Activated CD8-positive, alpha-beta memory T cell treated with anti-CD3 and anti-CD28 coated beads, Interleukin-2, amount 10 ng/mL, durations not matched to agents 7 days and 5 days (primary cell): ENCODE measurements around the gene C1S. TPM values are rescaled to one million over a fixed set of nuclear protein-coding genes. Genes with fewer than 3 reads are reported as not detected.
"Not testable (repeated sequence)": the region's sequence is repeated elsewhere in the genome, so short reads cannot be mapped to it uniquely, and the experiment has no call there.

ENCODE experiments used
- ATAC-seq: fragments of 150-1000 bp; cut with Tn5 transposase; one replicate; pipeline ENCODE4 v1.10.0; 2021; ENCODE audit warnings: moderate library complexity
- CTCF ChIA-PET: fragments of 350-600 bp; sonication (Branson Sonifier 250); formaldehyde crosslinking; loops from one replicate; lab custom pipeline; 2021; ENCODE audit warnings: antibody characterized with exemption; lab: Charles Lee
- DNase-seq: peaks from one replicate; pipeline ENCODE4 v3.0.0-alpha.2; 2020
- H3K27ac Mint-ChIP-seq: one replicate; pipeline ENCODE4 v1.8.0; 2021; ENCODE audit warnings: mild to moderate bottlenecking, mixed read lengths
- H3K27me3 Mint-ChIP-seq: one replicate; pipeline ENCODE4 v1.8.0; 2021; ENCODE audit warnings: mixed read lengths
- H3K36me3 Mint-ChIP-seq: one replicate; pipeline ENCODE4 v1.8.0; 2021; ENCODE audit warnings: mild to moderate bottlenecking, mixed read lengths
- H3K4me1 Mint-ChIP-seq: one replicate; pipeline ENCODE4 v1.8.0; 2021; ENCODE audit warnings: mixed read lengths
- H3K4me3 Mint-ChIP-seq: one replicate; pipeline ENCODE4 v1.8.0; 2021; ENCODE audit warnings: mild to moderate bottlenecking, moderate library complexity, mixed read lengths
- H3K9me3 Mint-ChIP-seq: one replicate; pipeline ENCODE4 v1.8.0; 2022; ENCODE audit warnings: low read depth, mixed read lengths
- total RNA-seq, 2 experiments: library from RNA; stranded (reverse); gene quantifications; one replicate each; pipeline ENCODE4 v1.2.3, GENCODE V29; 2021

Gene C1S
- 1 to 10 TPM; 1.6 to 2.5 TPM for total RNA-seq

- H3K36me3 Mint-ChIP-seq = no peaks in the 10 kb centered on the region
- H3K4me3 Mint-ChIP-seq = no peak within 1 kb of the TSS
- DNase-seq (no peak), ATAC-seq (no peak)
- H3K4me1 Mint-ChIP-seq = no peaks in the 10 kb centered on the region
- H3K27ac Mint-ChIP-seq = no peak within 1 kb of the TSS
- H3K9me3 Mint-ChIP-seq = no peaks in the 10 kb centered on the region
- CTCF ChIA-PET = interaction anchor here (1.3 kb wide), 1 partner anchor 11 kb away, joined by 3 read pairs; no protein-coding TSS in a partner anchor
- H3K27me3 Mint-ChIP-seq = peaks cover 39% of the 10 kb centered on the region
Measured at GRCh38 chr12:7060353-7060954, at the start of gene C1S. Gene C1S (plus strand): TSS chr12:7060718. CDS start chr12:7061913, 1,195 bp downstream.

GRCh38 chr12:7011398-7011797 lies 49.1 kb upstream of the C1S start:
- peaks cover 15% of the 10 kb centered on the region for H3K4me1 Mint-ChIP-seq

GRCh38 chr12:7012024-7012607 lies 48.4 kb upstream of the C1S start:
- H3K4me1 Mint-ChIP-seq = peaks cover 22% of the 10 kb centered on the region
- no peak overlapping the region for H3K4me3 Mint-ChIP-seq
- no peaks in the 10 kb centered on the region for H3K27me3 Mint-ChIP-seq
- H3K9me3 Mint-ChIP-seq = no peaks in the 10 kb centered on the region
- H3K27ac Mint-ChIP-seq = no peak overlapping the region
- peaks cover 22% of the 10 kb centered on the region for H3K36me3 Mint-ChIP-seq
- CTCF ChIA-PET = no interaction called here
- no peak for ATAC-seq
- DNase-seq = no peak

More at GRCh38 chr12:7011398-7011797, 49.1 kb upstream of the C1S start:
- not testable (repeated sequence) for DNase-seq, H3K27me3 Mint-ChIP-seq, H3K27ac Mint-ChIP-seq, H3K4me3 Mint-ChIP-seq, ATAC-seq, H3K9me3 Mint-ChIP-seq
- CTCF ChIA-PET = interaction anchor here (0.7 to 1.0 kb wide), 2 partner anchors 37 to 102 kb away, joined by 3 to 5 read pairs; no protein-coding TSS in a partner anchor
- H3K36me3 Mint-ChIP-seq = peaks cover 22% of the 10 kb centered on the region

- CTCF ChIA-PET = interaction anchor here (0.6 kb wide), 1 partner anchor 598 kb away, joined by 3 read pairs; no protein-coding TSS in a partner anchor
- H3K27ac Mint-ChIP-seq = no peak overlapping the region
- DNase-seq (no peak), ATAC-seq (no peak)
- no peak overlapping the region for H3K4me3 Mint-ChIP-seq
- H3K9me3 Mint-ChIP-seq = no peaks in the 10 kb centered on the region
- peaks cover 21% of the 10 kb centered on the region for H3K36me3 Mint-ChIP-seq
- H3K27me3 Mint-ChIP-seq = no peaks in the 10 kb centered on the region
- H3K4me1 Mint-ChIP-seq = peaks cover 25% of the 10 kb centered on the region
Measured at GRCh38 chr12:7013101-7013500, 47.4 kb upstream of the C1S start.

- DNase-seq = no peak
- no peaks in the 10 kb centered on the region for H3K27me3 Mint-ChIP-seq
- H3K27ac Mint-ChIP-seq = no peak overlapping the region
- H3K9me3 Mint-ChIP-seq = no peaks in the 10 kb centered on the region
- H3K4me1 Mint-ChIP-seq = peaks cover 28% of the 10 kb centered on the region
- no peak for ATAC-seq
- CTCF ChIA-PET = interaction anchor here (2.8 kb wide), 1 partner anchor 97 kb away, joined by 18 read pairs; no protein-coding TSS in a partner anchor
- H3K4me3 Mint-ChIP-seq = no peak overlapping the region
- H3K36me3 Mint-ChIP-seq = peaks cover 16% of the 10 kb centered on the region
Measured at GRCh38 chr12:7015555-7016370, 44.8 kb upstream of the C1S start.

- Mint-ChIP-seq H3K4me1 (peaks cover 28% of the 10 kb centered on the region), H3K27ac (no peak overlapping the region), H3K36me3 (peaks cover 16% of the 10 kb centered on the region), H3K4me3 (peak overlapping the region; percentile 93), H3K27me3 (no peaks in the 10 kb centered on the region), H3K9me3 (no peaks in the 10 kb centered on the region)
- DNase-seq (no peak), ATAC-seq (no peak)
- CTCF ChIA-PET = interaction anchor here (0.7 to 3.7 kb wide), 9 partner anchors 12 to 96 kb away, joined by 3 to 31 read pairs (median 6); partner anchors contain the start of genes C12orf57, C1RL and RNU7-1
Measured at GRCh38 chr12:7016958-7017571, 43.5 kb upstream of the C1S start.

- Mint-ChIP-seq H3K4me1 (peaks cover 28% of the 10 kb centered on the region), H3K9me3 (no peaks in the 10 kb centered on the region), H3K27me3 (no peaks in the 10 kb centered on the region), H3K4me3 (peak overlapping the region; percentile 93), H3K36me3 (peaks cover 13% of the 10 kb centered on the region), H3K27ac (peak overlapping the region; percentile 90)
- ATAC-seq = no peak
- no peak for DNase-seq
- CTCF ChIA-PET = interaction anchor here (0.6 to 3.7 kb wide), 29 partner anchors 8 to 166 kb away, joined by 3 to 31 read pairs (median 5); partner anchors contain the start of genes C12orf57, C1RL, RNU7-1 and SPSB2
Measured at GRCh38 chr12:7017870-7018349, 42.6 kb upstream of the C1S start.

- ATAC-seq = peak; percentile 95
- Mint-ChIP-seq H3K9me3 (no peaks in the 10 kb centered on the region), H3K27ac (peak within 1 kb of the TSS; percentile 90), H3K36me3 (peaks cover 11% of the 10 kb centered on the region), H3K4me1 (peaks cover 28% of the 10 kb centered on the region), H3K4me3 (peak within 1 kb of the TSS; percentile 93), H3K27me3 (no peaks in the 10 kb centered on the region)
- CTCF ChIA-PET = interaction anchor here (0.6 to 3.7 kb wide), 29 partner anchors 8 to 167 kb away, joined by 3 to 31 read pairs (median 5); partner anchors contain the start of genes C12orf57, C1RL, RNU7-1 and SPSB2
- peak; percentile 98 for DNase-seq
Measured at GRCh38 chr12:7018350-7019042, 42.0 kb upstream of the C1S start, which contains the start of gene LPCAT3. Gene LPCAT3 (minus strand): TSS chr12:7018476. CDS start chr12:7018424, 52 bp downstream.

- peak overlapping the region; percentile 93 for H3K4me3 Mint-ChIP-seq
- peak overlapping the region; percentile 90 for H3K27ac Mint-ChIP-seq
- DNase-seq (no peak), ATAC-seq (no peak)
- no peaks in the 10 kb centered on the region for H3K9me3 Mint-ChIP-seq
- CTCF ChIA-PET = interaction anchor here (1.0 to 3.7 kb wide), 13 partner anchors 11 to 128 kb away, joined by 3 to 31 read pairs (median 6); partner anchors contain the start of genes C12orf57, C1RL and RNU7-1
- peaks cover 28% of the 10 kb centered on the region for H3K4me1 Mint-ChIP-seq
- peaks cover 6% of the 10 kb centered on the region for H3K36me3 Mint-ChIP-seq
- H3K27me3 Mint-ChIP-seq = no peaks in the 10 kb centered on the region
Measured at GRCh38 chr12:7019043-7019569, 41.4 kb upstream of the C1S start.

GRCh38 chr12:7021956-7022355 lies 38.6 kb upstream of the C1S start:
- Mint-ChIP-seq H3K27ac (no peak overlapping the region), H3K4me3 (no peak overlapping the region), H3K36me3 (peaks cover 2% of the 10 kb centered on the region), H3K9me3 (no peaks in the 10 kb centered on the region), H3K27me3 (peaks cover 2% of the 10 kb centered on the region), H3K4me1 (peaks cover 14% of the 10 kb centered on the region)
- CTCF ChIA-PET = interaction anchor here (1.3 to 2.9 kb wide), 3 partner anchors 87 to 131 kb away, joined by 3 to 10 read pairs (median 3); partner anchors contain the start of gene C1RL
- no peak for ATAC-seq
- no peak for DNase-seq

GRCh38 chr12:7023114-7023513 lies 37.4 kb upstream of the C1S start:
- no peak for DNase-seq
- H3K36me3 Mint-ChIP-seq = no peaks in the 10 kb centered on the region
- CTCF ChIA-PET = interaction anchor here (2.9 kb wide), 1 partner anchor 90 kb away, joined by 10 read pairs; no protein-coding TSS in a partner anchor
- ATAC-seq = no peak
- H3K4me1 Mint-ChIP-seq = peaks cover 5% of the 10 kb centered on the region
- no peak overlapping the region for H3K27ac Mint-ChIP-seq
- H3K4me3 Mint-ChIP-seq = no peak overlapping the region
- peaks cover 2% of the 10 kb centered on the region for H3K27me3 Mint-ChIP-seq
- no peaks in the 10 kb centered on the region for H3K9me3 Mint-ChIP-seq
